Raji (cell line): ENCODE measurements around the gene CTRB2.

Source experiments
- POLR2A ChIP-seq: IDR thresholded peaks from 2 replicates; pipeline ENCODE4 v1.6.1; 2011; ENCODE audit warnings: low read depth, low read length, control low read depth; ENCODE audit not compliant: insufficient read depth

CTRB2 gene

DNA sequence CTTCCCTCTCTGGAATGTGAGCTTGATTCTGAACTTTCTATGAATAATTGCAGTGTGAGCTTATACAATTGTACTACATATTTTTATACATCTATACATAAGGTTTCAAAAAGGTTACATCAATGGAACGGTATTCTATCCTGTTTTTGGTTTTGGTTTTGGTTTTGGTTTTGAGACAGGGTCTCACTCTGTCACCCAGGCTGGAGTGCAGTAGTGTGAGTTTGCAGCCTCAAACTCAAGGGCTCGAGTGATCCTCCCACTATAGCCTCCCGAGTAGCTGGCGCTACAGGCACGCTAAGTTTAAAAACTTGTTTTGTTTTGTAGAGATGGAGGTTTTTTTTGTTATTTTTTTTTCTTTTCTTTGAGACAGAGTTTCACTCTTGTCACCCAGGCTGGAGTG, 12.9 kb upstream of the CTRB2 start:
- no peak for TF ChIP-seq POLR2A

DNA sequence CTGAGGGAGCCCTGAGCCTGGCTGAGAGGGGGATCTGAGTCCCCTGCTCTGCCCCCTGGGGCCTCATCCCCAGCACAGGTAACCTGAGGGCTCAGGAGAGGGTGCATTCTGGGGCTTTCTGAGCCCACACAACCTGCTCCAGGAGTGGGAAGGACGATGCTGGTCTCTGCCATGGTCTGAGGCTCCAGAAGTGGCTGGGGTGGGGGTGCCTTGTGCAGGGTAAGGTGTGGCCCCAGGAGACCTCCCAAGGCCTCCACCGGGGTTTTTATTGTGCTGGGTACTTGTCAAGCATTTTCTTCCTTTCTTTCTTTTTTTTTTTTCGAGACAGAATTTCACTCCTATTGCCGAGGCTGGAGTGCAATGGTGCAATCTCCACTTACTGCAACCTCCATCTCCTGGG, 12.1 kb upstream of the CTRB2 start:
- TF ChIP-seq POLR2A: no peak

DNA sequence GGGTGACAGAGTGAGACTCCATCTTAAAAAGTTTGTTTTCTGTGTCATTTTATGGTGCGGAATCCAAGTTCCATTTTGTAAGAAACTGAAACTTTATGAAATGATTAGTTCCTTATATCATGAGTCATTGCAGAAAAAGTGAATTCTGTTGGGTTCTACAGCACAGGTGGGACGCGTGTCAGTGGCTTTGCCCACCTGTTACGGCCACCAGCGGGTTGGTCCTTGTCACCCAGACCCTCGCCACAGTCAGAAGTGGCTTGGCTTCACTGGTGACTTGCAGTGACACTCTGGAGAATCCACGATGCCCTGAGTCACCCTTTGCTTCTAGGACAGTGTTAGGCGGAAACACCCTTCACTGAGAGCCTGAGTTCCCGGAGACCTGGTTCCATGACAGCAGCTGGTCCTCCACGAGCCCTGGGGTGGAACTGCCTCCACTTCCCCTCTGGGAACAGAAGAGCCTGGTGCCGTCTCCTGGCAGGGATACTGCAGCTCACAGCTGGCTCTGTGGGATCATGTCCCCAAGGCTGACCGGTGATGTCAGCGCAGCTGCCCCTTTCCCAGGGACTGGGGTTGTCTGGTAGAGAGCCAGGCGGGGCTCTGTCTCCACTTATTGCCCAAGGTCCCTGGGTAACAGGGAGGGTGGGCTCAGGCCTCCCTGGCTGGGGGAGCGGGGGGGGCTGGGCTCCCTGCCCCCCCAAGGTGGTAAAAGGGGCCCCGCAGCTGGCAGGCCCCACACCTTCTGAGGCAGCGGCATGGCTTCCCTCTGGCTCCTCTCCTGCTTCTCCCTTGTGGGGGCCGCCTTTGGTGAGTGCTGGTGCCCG, 11.5 kb upstream of the CTRB2 start, which contains the start of gene CTRB1:
Gene CTRB1, plus strand, starts transcription at position 733 of the 821 bp plus-strand sequence. Its CDS starts 20 bp downstream, at position 753.
- TF ChIP-seq POLR2A: no peak

DNA sequence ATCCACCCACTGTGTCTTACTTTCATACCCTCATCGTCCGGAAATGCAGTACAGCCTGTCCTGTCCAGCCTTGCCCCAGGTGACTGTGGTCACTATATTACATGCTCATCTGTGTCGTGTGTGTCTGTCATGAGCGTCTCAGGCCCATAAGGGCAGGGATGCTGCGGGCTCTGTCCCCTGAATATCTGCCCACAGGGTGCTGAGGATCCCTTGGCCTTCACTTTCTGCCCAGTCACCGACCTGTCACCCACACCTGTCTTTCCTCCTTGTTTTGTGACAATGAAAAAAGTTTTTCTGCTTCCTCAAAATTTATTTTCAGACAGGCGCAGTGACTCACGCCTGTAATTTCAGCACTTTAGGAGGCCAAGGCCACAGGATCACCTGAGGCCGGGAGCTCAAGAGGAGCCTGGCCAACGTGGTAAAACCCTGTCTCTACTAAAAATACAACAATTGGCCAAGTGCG, 10.5 kb upstream of the CTRB2 start:
- TF ChIP-seq POLR2A: no peak

DNA sequence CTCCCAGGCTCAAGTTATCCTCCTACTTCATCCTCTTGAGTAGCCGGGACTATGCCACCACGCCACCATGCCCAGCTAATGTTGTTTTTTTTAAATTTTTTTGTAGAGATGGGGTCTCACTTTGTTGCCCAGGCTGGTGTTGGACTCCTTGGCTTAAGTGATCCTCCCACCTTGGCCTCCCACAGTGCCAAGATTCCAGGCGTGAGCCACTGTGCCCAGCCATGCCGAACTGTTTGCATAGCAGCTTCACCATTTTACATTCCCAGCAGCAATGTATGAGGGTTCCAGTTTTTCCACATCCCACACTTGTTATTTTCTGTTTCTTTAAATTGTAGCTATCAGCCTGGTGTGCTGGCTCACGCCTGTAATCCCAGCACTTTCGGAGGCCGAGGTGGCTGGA, 9.6 kb upstream of the CTRB2 start:
- TF ChIP-seq POLR2A: no peak

DNA sequence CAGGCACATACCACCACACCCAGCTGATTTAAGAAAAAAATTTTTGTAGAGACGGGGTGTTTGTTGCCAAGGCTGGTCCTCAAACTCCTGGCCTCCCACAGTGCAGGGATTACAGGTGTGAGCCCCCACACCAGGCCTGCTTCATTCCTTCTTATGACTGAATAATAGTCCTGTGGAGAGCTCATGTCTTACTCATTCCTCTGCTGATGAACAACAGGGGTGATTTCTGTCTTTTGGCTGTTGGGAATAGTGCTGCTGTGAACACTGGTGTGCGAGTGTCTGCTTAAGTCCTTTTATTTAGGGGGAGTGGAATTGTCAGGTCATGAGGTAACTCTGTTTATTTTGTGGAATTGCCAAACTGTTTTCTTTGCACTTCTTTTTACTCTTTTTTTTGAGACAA, 9.2 kb upstream of the CTRB2 start:
- TF ChIP-seq POLR2A: no peak

DNA sequence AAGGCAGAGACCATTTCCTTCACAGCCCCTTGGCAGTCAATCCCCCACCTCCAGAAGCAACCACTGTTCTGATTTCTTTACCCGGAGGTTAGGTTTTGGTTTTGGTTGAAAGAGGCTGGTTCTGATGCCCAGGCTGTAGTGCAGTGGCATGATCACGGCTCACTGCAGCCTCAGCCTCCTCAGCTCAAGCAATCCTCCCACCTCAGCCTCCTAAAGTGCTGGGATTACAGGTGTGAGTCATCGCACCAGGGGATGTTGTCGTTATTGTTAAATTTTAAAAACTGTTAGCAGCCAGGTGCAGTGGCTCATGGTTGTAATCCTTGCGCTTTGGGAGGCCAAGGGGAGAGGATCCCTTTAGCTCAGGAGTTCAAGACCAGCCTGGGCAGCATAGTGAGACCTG, 3.0 kb upstream of the CTRB2 start:
- TF ChIP-seq POLR2A: no peak

DNA sequence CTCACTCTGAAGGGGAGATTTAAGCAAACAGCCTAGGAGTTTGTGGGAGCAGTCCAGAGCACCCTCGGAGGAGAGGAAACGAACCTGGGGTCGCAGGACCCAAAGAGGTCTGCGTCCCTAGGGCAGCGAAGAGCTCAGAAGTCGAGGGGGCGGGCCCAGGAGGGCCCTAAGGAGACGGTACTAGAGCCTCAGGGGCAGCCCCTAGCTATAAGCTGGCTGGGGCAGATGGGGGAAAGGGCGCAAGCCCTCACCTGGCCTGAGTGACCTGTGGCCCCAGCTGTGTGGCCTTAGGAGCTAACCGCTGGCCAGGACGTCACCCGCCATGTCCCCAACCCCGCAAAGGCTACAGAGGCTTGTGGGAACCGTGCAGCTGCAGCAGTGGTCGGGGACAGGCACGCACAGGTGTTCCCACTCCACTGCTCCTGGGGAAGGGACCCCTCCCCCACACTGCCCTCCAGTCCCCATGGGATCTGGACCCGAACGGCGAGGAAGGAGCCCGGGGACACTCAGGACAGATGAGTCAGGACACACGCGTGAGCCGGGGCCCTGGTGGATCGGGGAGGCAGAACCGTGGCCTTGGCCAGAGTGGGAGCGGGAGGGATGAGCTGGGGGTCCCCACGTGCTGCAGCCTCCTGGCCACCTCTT, 2.0 kb upstream of the CTRB2 start:
- TF ChIP-seq POLR2A: no peak

DNA sequence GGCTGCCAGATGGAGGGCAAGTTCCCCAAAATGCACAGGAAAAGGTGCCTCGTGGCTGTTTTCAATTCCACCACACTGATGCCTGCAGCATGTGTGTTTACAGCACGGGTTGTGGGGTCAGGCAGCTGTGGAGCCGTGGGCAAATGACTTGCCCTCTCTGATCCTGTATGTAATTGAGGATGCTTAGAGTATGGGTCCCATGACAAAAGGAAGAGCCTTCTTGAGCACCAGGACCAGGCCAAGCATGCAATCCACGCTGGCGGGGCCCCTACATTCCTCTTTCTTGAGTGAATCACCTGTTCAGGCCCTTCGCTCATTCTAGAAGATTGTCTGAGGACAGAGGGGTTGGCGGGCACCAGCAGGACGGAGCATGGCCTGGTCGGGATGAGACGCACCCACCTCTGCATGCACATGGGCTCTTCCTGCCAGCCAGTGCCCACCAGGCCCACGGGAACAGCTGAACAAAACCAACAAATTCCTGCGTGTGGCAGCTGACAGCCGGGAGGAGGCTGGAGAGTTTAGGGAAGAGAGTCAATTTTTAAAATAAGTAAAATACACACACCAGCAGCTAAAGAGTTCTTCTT, 1.4 kb upstream of the CTRB2 start:
- no peak for TF ChIP-seq POLR2A

DNA sequence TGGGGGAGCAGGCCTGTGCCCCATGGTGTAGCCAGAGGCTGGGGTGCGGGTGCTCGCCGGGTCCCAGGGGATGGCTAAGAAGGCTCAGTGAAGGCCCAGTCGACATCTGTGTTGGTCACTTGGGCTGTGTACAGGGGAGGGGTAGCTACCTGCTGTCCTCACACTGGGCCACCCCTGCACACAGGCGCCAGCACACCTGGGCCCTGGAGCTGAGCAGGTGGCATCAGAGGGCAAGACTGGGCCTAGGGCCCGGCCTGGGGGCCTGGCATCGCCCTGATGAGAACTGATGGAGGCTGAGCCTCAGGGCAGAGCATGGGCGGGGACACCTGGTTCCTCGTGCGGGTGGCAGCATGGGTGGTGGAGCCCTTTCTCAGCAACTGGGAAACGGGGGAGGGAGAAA, 870 bp upstream of the CTRB2 start:
- TF ChIP-seq POLR2A: no peak

DNA sequence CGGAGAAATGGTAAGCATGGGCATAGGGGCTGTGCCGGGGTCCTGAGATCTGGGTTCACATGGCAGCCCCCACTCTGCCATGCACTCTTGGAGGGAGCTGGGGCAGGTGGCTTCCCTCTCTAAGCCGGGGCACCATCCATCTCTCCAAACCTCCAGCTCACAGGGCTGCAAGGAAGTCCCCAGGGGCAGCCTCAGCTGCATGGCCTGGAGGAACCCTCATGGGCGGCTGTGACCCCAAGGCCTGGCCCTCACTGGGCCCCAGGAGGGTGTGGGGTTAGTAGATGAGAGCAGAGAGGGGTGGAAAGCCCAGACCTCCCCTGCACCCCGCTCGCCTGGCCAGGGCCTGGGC, 2.6 kb downstream of the CTRB2 start:
- TF ChIP-seq POLR2A: no peak

DNA sequence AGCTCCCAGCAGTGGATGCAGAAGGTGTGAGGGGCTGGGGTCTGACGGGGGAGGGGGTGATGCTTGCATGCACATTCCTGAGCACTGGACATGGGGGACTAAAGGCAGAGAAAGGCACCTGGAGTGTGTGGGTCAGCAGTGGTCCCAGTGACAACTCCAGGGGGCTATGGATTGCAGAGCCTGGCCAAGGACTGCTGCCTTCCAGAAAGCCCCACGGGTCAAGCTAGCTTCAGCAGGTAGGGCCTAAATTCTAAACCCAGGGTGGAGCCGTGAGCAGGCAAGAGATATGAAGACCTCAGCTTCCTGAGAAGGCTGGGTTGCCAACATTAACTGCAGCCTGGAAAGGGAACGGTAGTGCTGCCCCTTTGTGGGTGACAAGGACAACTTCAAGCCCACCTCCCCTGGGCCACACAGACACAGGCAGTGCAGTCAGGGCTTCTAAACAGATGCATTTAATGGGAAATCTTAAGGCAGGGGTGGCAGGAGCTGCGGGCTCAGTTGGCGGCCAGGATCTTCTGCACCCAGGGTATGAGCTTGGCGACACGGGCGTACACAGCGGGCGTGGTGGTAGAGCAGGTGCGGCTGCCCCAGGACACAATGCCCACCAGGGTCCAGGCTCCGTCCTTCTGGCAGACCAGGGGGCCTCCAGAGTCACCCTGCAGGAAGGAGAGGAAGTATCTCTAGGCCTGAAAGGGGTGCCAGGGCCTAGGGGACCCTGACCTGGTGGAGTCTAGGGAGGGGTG, 3.1 kb downstream of the CTRB2 start:
- TF ChIP-seq POLR2A: no peak

DNA sequence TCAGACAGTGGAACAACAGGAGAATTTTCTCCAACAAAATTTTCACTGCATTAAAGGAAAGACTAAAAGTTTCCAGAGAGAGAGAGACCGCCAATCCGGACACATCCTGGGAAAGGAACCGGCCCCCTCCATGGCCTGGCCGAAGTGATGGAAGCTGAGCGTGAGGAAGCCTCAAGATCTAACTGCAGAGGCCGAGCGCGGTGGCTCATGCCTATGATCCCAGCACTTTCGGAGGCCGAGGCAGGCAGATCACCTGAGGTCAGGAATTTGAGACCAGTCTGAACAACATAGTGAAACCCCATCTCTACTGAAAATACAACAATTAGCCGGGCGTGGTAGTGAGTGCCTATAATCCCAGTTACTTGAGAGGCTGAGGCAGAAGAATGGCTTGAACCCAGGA, 3.9 kb downstream of the CTRB2 start:
- TF ChIP-seq POLR2A: no peak

DNA sequence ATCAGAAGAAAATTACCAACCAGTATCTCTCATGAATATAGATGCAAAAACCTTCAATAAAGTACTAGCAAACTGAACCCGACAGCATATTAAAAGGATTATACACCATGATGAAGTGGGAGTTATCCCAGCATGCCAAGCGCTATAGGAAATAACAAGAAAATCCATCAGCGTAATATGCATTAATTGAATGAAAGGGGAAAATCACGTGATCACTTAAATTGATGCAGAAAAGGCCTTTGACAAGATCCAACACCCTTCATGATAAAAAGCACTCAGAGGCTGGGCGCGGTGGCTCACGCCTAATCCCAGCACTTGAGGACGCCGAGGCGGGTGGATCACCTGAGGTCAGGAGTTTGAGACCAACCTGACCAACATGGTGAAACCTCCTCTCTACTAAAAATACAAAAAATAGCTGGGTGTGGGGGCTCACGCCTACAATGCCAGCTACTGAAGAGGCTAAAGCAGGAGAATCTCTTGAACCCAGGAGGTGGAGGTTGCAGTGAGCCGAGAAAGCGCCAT, 4.8 kb downstream of the CTRB2 start:
- no peak for TF ChIP-seq POLR2A

DNA sequence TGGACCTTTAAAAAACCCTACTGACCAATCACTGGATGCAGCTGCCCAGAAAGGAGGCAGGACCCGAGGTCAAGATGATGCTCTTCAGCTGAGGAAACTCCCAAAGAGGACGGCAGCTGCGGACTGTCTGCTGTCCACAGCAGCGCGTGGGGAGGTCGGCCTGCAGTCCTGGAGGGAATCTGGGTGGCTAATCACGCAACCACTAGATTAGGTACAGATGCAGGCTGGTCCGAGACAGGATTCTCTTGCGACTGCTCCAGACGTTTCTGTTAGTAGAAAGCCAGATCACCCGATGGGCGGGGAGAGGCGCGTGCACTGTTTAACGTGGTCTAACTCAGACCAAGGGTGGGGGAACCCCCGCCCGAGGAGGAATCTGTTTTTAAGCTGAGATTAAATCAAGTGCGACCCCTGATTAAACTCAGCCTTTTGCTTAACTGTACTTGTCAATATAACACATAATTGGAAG, 8.8 kb downstream of the CTRB2 start:
- no peak for TF ChIP-seq POLR2A
